ENCODE measurements around the gene ZFP57.

- TF ChIP-seq POLR2A (IDR thresholded peaks at IDR 0.05) (no peak), CTCF (IDR thresholded peaks at IDR 0.05) (no peak), POLR2AphosphoS5 (IDR thresholded peaks at IDR 0.05) (no peak)
Measured at GRCh38 chr6:29726571-29727194, 45.7 kb upstream of the ZFP57 start.
